H1 (cell line): Measurements from ENCODE around the gene POU2F1.
A peak's percentile ranks its signal among the peaks of the same experiment; 100 is the strongest.

Experiments
- ATF2 ChIP-seq: IDR thresholded peaks from 2 replicates; pipeline ENCODE4 v1.6.1; 2012; ENCODE audit warnings: low read length, inconsistent platforms
- BRCA1 ChIP-seq: IDR thresholded peaks from 2 replicates; pipeline ENCODE4 v1.6.1; 2012; ENCODE audit warnings: low read depth, low read length, improper control_type of control experiment
- CBX5 ChIP-seq: fragments of 300-800, 300-1000 bp; sonication (generic); IDR thresholded peaks from 2 replicates; pipeline ENCODE4 v1.7.1; 2016; ENCODE audit warnings: antibody characterized with exemption, low read length, low read depth
- CHD1 ChIP-seq: IDR thresholded peaks from 2 replicates; pipeline ENCODE4 v1.6.1; 2012; ENCODE audit warnings: low read depth, low read length, improper control_type of control experiment
- CTCF ChIP-seq, 3 experiments: IDR thresholded peaks; 1 replicate in 2 of 3; 2 replicates in 1 of 3; pipeline versions ENCODE4 v1.5.1 to v1.6.1; 2011; ENCODE audit warnings: low read length in 3 of 3, mild to moderate bottlenecking in 3 of 3, inconsistent platforms in 2 of 3, low read depth in 1 of 3, moderate library complexity in 1 of 3; ENCODE audit not compliant: insufficient read depth in 1 of 3; ENCODE audit errors: control extremely low read depth in 1 of 3
- EP300 ChIP-seq, 2 experiments: IDR thresholded peaks; 1 replicate in 1 of 2; 2 replicates in 1 of 2; pipeline ENCODE4 v1.6.1; 2011 to 2012; ENCODE audit warnings: low read depth in 2 of 2, low read length in 2 of 2, mild to moderate bottlenecking in 2 of 2, borderline replicate concordance in 1 of 2, inconsistent platforms in 1 of 2, moderate library complexity in 1 of 2
- HDAC2 ChIP-seq, 2 experiments: fragments of 300-600 bp in 1 of 2; sonication (generic) in 1 of 2; IDR thresholded peaks; 2 replicates each; pipeline ENCODE4 v1.6.1; 2011 to 2012; ENCODE audit warnings: low read depth in 2 of 2, low read length in 2 of 2, mild to moderate bottlenecking in 2 of 2, moderate library complexity in 2 of 2, borderline replicate concordance in 1 of 2, inconsistent platforms in 1 of 2
- JUND ChIP-seq: IDR thresholded peaks from 2 replicates; pipeline ENCODE4 v1.6.1; 2011; ENCODE audit warnings: mild to moderate bottlenecking, improper control_type of control experiment, low read length
- MAX ChIP-seq: IDR thresholded peaks from 2 replicates; pipeline ENCODE4 v1.6.1; 2012; ENCODE audit warnings: inconsistent platforms
- POLR2A ChIP-seq, 2 experiments: IDR thresholded peaks; 1 replicate in 1 of 2; 2 replicates in 1 of 2; pipeline ENCODE4 v1.6.1; 2011; ENCODE audit warnings: low read depth in 2 of 2, low read length in 2 of 2, mild to moderate bottlenecking in 2 of 2; ENCODE audit errors: control extremely low read depth in 1 of 2
- RFX5 ChIP-seq: IDR thresholded peaks from 2 replicates; pipeline ENCODE4 v1.6.1; 2011; ENCODE audit warnings: low read depth, low read length, improper control_type of control experiment, borderline replicate concordance
- SP1 ChIP-seq: IDR thresholded peaks from 2 replicates; pipeline ENCODE4 v1.6.1; 2011; ENCODE audit warnings: low read depth, low read length
- YY1 ChIP-seq: IDR thresholded peaks from 2 replicates; pipeline ENCODE4 v1.6.1; 2011; ENCODE audit warnings: low read depth, mild to moderate bottlenecking, low read length

- TF ChIP-seq YY1 (0 out of 2 replicates have a peak, but pooled peaks have one; percentile 6), SP1 (no peak), HDAC2 (IDR thresholded peaks at IDR 0.05; ENCODE audit: borderline replicate concordance in 1 of 2, low read depth in 2 of 2, low read length in 2 of 2) (0 out of 4 replicates have a peak, but pooled peaks of 1 of the 2 experiments have one; percentile 5), CTCF (IDR thresholded peaks at IDR 0.05; ENCODE audit: control extremely low read depth in 1 of 3, insufficient read depth in 1 of 3, low read depth in 1 of 3, low read length in 3 of 3) (no peak), JUND (no peak), POLR2A (IDR thresholded peaks at IDR 0.05; ENCODE audit: control extremely low read depth in 1 of 2, low read depth in 2 of 2, low read length in 2 of 2) (no peak), ATF2 (no peak), CHD1 (no peak), CBX5 (no peak), RFX5 (no peak), BRCA1 (no peak), MAX (peak; percentile 35), EP300 (IDR thresholded peaks at IDR 0.05; ENCODE audit: borderline replicate concordance in 1 of 2, low read depth in 2 of 2, low read length in 2 of 2) (no peak)
These were observed 234.5 kb downstream of the POU2F1 start for GRCh38 chr1:167454894-167455785.
